DOHH2 (cell line): ENCODE measurements around the gene OLIG2.

ENCODE experiments used
- CTCF ChIP-seq: fragments of 200-600 bp; sonication (generic); IDR thresholded peaks from one replicate; pipeline ENCODE4 v1.5.1; 2014; ENCODE audit warnings: antibody characterized with exemption, mild to moderate bottlenecking, low read depth, low read length; ENCODE audit not compliant: poor library complexity, severe bottlenecking
- EZH2phosphoT487 ChIP-seq: fragments of 200-600 bp; sonication (generic); IDR thresholded peaks from 2 replicates; pipeline ENCODE4 v1.6.1; 2017; ENCODE audit warnings: borderline replicate concordance, mild to moderate bottlenecking, antibody characterized with exemption, low read length, moderate library complexity, mixed read lengths

- TF ChIP-seq CTCF (no peak), EZH2phosphoT487 (no peak)
Measured at GRCh38 chr21:33033094-33033951, 7.6 kb downstream of the OLIG2 start.
